Stimulated activated naive CD8-positive, alpha-beta T cell treated with anti-CD3 and anti-CD28 coated beads, Interleukin-15, amount 100 ng/mL, for 72 hours (primary cell): ENCODE measurements around the gene SGCD.

Experiments
- ATAC-seq: fragments of 150-1000 bp; cut with Tn5 transposase; 2 replicates; pipeline ENCODE4 v1.10.0; 2021; ENCODE audit warnings: mild to moderate bottlenecking, moderate library complexity
- DNase-seq, 2 donors: peaks; one replicate each; pipeline ENCODE4 v3.0.0; 2021 to 2022
- H3K27ac Mint-ChIP-seq, 2 donors: one replicate each; pipeline ENCODE4 v1.8.0; 2022; ENCODE audit warnings: mild to moderate bottlenecking in 2 of 2, mixed read lengths in 2 of 2, moderate library complexity in 2 of 2
- H3K27me3 Mint-ChIP-seq: one replicate; pipeline ENCODE4 v1.8.0; 2022; ENCODE audit warnings: mixed read lengths
- H3K4me1 Mint-ChIP-seq: one replicate; pipeline ENCODE4 v1.8.0; 2022; ENCODE audit warnings: mild to moderate bottlenecking, mixed read lengths
- H3K4me3 Mint-ChIP-seq, 2 donors: one replicate each; pipeline ENCODE4 v1.8.0; 2022; ENCODE audit warnings: mild to moderate bottlenecking in 2 of 2, mixed read lengths in 2 of 2, moderate library complexity in 1 of 2
- H3K9me3 Mint-ChIP-seq, 2 donors: one replicate each; pipeline ENCODE4 v1.8.0; 2022; ENCODE audit warnings: mixed read lengths in 2 of 2

SGCD gene

DNA sequence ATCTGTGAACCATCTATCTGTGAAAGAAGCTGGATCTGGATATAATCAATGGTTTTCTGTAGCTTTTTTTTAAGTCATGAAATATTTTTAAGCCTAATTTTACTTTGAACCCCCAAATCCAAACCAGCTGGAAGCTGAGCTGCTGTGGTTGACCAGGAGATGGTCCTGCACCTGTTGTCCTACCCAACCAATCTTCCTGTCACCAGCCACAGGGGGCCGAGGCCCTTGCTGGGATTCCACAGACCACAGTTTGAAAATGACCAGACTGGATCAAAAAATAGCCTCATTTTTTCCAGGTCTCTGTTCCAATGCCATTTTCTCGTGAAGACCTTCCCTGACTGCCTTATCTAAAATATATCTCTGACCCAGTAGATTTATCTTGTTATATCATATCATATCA is 200.6 kb downstream of the SGCD start:
- H3K9me3 Mint-ChIP-seq = no peaks in the 10 kb centered on the region
- no peaks in the 10 kb centered on the region for H3K4me1 Mint-ChIP-seq
- no peaks in the 10 kb centered on the region for H3K27me3 Mint-ChIP-seq
- no peak overlapping the region for H3K4me3 Mint-ChIP-seq
- no peak for ATAC-seq
- DNase-seq = no peak
- peak overlapping the region in 1 of 2 donors; percentile 54 for H3K27ac Mint-ChIP-seq

DNA sequence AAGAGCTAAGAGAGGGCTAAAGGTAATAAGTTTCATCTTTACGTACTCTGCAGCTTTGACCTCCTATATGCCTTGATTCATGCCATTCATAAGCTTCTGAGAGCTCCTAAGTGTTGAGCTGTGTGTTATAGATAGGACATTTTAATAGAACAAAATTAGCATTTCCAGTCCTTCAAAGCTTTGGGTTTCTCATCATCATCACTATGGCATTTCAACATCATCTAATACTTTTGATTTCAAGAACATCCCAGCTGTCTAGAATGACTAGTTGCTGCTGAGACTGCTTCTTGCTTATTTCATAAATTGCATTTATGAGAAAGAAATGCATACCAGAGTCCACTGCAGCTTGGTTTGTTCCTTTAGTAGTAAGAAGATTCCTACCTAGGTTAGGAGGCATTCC is 201.7 kb downstream of the SGCD start:
- Mint-ChIP-seq H3K9me3 (no peaks in the 10 kb centered on the region), H3K27ac (no peak overlapping the region), H3K4me3 (no peak overlapping the region), H3K27me3 (no peaks in the 10 kb centered on the region), H3K4me1 (no peaks in the 10 kb centered on the region)
- no peak for ATAC-seq
- no peak for DNase-seq

GRCh38 chr5:156529892-156530291 is 202.9 kb downstream of the SGCD start:
- H3K9me3 Mint-ChIP-seq = no peaks in the 10 kb centered on the region
- DNase-seq (no peak), ATAC-seq (no peak)
- no peak overlapping the region for H3K27ac Mint-ChIP-seq
- H3K27me3 Mint-ChIP-seq = no peaks in the 10 kb centered on the region
- H3K4me1 Mint-ChIP-seq = no peaks in the 10 kb centered on the region
- H3K4me3 Mint-ChIP-seq = no peak overlapping the region

DNA sequence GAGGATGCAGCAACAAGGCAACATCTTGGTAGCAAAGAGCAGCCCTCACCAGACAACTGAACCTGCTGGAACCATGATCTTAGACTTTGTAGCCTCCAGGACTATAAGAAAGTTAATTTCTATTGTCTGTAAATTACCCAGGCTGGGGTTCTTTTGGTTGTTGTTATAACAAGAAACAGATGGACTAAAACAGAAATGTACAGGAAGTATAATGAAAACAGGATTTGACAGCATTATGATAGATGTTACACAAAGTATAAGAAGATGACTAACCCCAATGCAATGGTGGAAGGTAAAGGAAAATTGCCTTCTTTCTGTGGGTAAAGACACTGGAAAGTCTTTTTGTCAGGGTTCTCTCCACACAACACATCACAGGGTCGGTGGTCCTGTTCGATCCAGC is 204.2 kb downstream of the SGCD start:
- Mint-ChIP-seq H3K4me1 (no peaks in the 10 kb centered on the region), H3K9me3 (no peaks in the 10 kb centered on the region), H3K27ac (no peak overlapping the region), H3K27me3 (no peaks in the 10 kb centered on the region), H3K4me3 (no peak overlapping the region)
- DNase-seq (no peak), ATAC-seq (no peak)

DNA sequence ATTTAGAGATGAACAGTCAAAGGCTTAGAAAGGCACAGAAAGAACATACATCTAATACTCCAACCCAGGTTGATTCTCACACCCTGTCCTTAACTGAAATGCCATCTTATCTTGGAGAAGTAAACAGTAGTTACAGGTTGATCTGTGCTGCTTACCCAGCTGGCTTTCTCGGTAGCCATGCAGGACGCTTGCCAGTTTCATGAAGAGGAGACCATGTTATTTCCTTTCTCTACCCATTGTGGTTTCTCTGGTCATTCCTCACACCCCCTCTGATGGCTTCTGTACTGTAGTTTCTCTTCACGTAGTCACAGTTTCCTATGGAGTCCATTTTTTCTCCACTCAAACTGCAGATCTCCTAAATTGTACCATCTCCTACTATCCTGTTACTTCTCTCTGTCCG is 206.0 kb downstream of the SGCD start:
- Mint-ChIP-seq H3K9me3 (no peaks in the 10 kb centered on the region), H3K4me1 (no peaks in the 10 kb centered on the region), H3K4me3 (no peak overlapping the region), H3K27ac (no peak overlapping the region), H3K27me3 (no peaks in the 10 kb centered on the region)
- no peak for DNase-seq
- ATAC-seq = no peak

- ATAC-seq (no peak), DNase-seq (no peak)
- Mint-ChIP-seq H3K27ac (no peak overlapping the region), H3K4me1 (no peaks in the 10 kb centered on the region), H3K4me3 (no peak overlapping the region), H3K9me3 (no peaks in the 10 kb centered on the region), H3K27me3 (no peaks in the 10 kb centered on the region)
These were observed 207.1 kb downstream of the SGCD start for GRCh38 chr5:156534085-156534484.

GRCh38 chr5:156534906-156535485 is 208.0 kb downstream of the SGCD start:
- Mint-ChIP-seq H3K4me3 (no peak overlapping the region), H3K9me3 (no peaks in the 10 kb centered on the region), H3K27me3 (no peaks in the 10 kb centered on the region), H3K4me1 (no peaks in the 10 kb centered on the region), H3K27ac (no peak overlapping the region)
- DNase-seq (no peak), ATAC-seq (no peak)

- DNase-seq = no peak
- Mint-ChIP-seq H3K9me3 (no peaks in the 10 kb centered on the region), H3K27ac (peak overlapping the region in 1 of 2 donors; percentile 20), H3K27me3 (no peaks in the 10 kb centered on the region), H3K4me1 (no peaks in the 10 kb centered on the region), H3K4me3 (no peak overlapping the region)
- ATAC-seq = no peak
These were observed 213.5 kb downstream of the SGCD start for GRCh38 chr5:156540491-156540890.

- DNase-seq (no peak), ATAC-seq (no peak)
- Mint-ChIP-seq H3K27ac (no peak overlapping the region), H3K4me3 (no peak overlapping the region), H3K27me3 (peaks cover 11% of the 10 kb centered on the region), H3K4me1 (no peaks in the 10 kb centered on the region), H3K9me3 (no peaks in the 10 kb centered on the region)
These were observed 214.6 kb downstream of the SGCD start for GRCh38 chr5:156541582-156541981.

DNA sequence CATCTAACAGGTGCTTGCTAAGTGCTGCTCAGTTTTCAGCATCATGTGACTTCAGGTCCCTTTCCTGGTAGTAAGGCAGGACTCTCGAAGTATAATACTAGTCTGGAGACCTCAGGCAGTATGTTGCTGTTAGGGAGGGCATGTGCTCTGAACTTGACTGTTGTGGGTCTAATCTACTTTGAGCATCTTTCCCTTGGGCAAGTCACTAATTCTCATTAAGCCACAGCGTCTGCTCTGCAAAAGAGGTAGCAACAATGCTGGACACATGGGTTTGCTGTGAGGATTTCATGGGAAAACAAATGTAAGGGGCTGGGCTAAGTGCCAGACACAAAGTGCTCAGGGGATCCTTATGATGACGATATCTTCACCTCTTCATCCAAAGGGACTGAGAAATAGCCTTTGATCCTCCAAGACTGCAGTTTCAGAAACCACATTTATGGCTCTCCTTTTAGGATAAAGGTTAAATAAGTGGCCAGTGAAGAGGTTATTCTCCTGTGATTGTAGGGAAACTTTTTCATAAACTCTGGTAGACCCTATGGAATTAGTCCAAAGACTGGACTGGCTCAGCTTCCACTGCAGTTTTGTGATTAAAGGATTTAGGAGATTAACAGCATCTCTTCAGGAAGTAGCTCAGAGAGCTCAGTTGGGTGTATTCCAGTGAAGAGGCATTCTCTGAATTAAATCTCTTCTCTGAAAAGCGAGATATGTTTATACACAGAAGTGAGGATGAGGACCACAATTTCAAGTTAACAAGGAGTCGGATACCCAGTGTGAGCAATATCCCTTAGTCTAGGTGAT is 216.6 kb downstream of the SGCD start:
- Mint-ChIP-seq H3K27ac (no peak overlapping the region), H3K4me3 (no peak overlapping the region), H3K27me3 (peaks cover 14% of the 10 kb centered on the region), H3K9me3 (no peaks in the 10 kb centered on the region), H3K4me1 (no peaks in the 10 kb centered on the region)
- ATAC-seq (no peak), DNase-seq (no peak)

- Mint-ChIP-seq H3K4me3 (no peak overlapping the region), H3K4me1 (no peaks in the 10 kb centered on the region), H3K27me3 (no peaks in the 10 kb centered on the region), H3K9me3 (no peaks in the 10 kb centered on the region), H3K27ac (no peak overlapping the region)
- ATAC-seq (no peak), DNase-seq (no peak)
These were observed 225.9 kb downstream of the SGCD start for GRCh38 chr5:156552855-156553358.

GRCh38 chr5:156556666-156557406 is 229.9 kb downstream of the SGCD start:
- no peak for DNase-seq
- no peak for ATAC-seq
- H3K9me3 Mint-ChIP-seq = no peaks in the 10 kb centered on the region
- no peak overlapping the region for H3K4me3 Mint-ChIP-seq
- H3K27me3 Mint-ChIP-seq = no peaks in the 10 kb centered on the region
- H3K27ac Mint-ChIP-seq = no peak overlapping the region
- no peaks in the 10 kb centered on the region for H3K4me1 Mint-ChIP-seq

DNA sequence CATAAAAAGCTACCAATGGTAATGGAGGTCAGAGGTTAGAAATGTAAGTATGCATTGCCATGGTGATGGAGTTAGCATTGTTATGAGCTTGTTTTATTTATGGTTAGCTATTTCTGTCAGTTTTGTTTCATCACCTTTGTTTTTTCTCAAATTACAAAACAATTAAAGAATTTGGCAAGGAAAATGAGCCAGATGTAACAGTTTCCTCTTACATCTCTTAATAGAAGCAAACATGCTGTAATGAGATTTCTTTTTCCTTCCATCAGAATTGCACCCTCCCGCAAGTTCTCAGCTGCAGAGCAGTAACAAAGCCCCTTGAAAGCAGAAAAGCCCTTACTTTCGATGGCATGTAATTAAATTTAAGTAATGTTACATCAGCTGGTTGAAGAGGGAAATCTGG is 233.0 kb downstream of the SGCD start:
- Mint-ChIP-seq H3K4me3 (no peak overlapping the region), H3K27ac (no peak overlapping the region), H3K9me3 (no peaks in the 10 kb centered on the region), H3K27me3 (no peaks in the 10 kb centered on the region), H3K4me1 (no peaks in the 10 kb centered on the region)
- DNase-seq (no peak), ATAC-seq (no peak)

GRCh38 chr5:156561651-156562050 is 234.7 kb downstream of the SGCD start:
- no peak for DNase-seq
- H3K27ac Mint-ChIP-seq = no peak overlapping the region
- no peaks in the 10 kb centered on the region for H3K4me1 Mint-ChIP-seq
- no peak for ATAC-seq
- H3K27me3 Mint-ChIP-seq = no peaks in the 10 kb centered on the region
- H3K4me3 Mint-ChIP-seq = no peak overlapping the region
- H3K9me3 Mint-ChIP-seq = no peaks in the 10 kb centered on the region

DNA sequence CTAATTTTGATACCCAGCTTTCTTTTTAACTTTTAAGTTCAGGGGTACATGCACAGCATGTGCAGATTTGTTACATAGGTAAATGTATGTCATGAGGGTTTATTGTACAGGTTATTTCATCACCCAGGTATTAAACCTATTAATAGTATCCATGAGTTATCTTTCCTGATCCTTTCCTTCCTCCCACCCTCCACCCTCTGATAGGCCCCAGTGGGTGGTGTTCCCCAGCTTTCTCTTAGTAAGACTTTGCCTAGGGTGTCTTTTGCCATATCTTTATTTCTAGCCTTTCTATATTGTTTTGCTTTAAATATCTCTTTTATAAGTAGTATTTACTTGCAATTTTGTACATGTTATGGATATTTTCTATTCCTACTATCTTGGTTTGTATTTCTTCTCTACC is 243.7 kb downstream of the SGCD start:
- no peak for ATAC-seq
- Mint-ChIP-seq H3K4me1 (no peaks in the 10 kb centered on the region), H3K4me3 (no peak overlapping the region)

DNA sequence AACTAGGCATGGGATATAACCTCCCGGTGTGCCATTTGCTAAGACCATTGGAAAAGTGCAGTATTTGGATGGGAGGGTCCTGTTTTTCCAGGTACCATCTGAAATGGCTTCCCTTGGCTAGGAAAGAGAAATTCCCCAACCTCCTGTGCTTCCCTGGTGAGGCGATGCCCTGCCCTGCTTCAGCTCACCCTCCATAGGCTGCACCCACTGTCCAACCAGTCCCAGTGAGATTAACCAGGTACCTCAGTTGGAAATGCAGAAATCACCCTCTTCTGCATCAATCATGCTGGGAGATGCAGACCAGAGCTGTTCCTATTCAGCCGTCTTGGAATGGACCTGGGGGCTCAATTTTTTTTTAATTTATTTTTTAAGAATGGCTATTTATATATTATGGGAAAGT is 254.8 kb downstream of the SGCD start:
- Mint-ChIP-seq H3K9me3 (peaks cover 11 to 25% of the 10 kb centered on the region in 2 donors), H3K4me3 (no peak overlapping the region), H3K27ac (no peak overlapping the region), H3K4me1 (no peaks in the 10 kb centered on the region), H3K27me3 (peaks cover 46% of the 10 kb centered on the region)
- DNase-seq (no peak), ATAC-seq (no peak)

More for the DNA sequence above, 243.7 kb downstream of the SGCD start:
- Mint-ChIP-seq H3K27me3 (no peaks in the 10 kb centered on the region), H3K9me3 (no peaks in the 10 kb centered on the region), H3K27ac (no peak overlapping the region)
- no peak for DNase-seq
